Activated gamma-delta T cell treated with anti-CD3 and anti-CD28 coated beads, Interleukin-2, amount 50 U/mL, for 16 hours (primary cell): ENCODE results near the gene PLEKHS1.

Source experiments
- DNase-seq: peaks from one replicate; pipeline ENCODE4 v3.0.0-alpha.2; 2020; ENCODE audit warnings: low read depth

The PLEKHS1 gene

GRCh38 chr10:113751181-113751732 is at the start of gene PLEKHS1:
PLEKHS1 (plus strand) TSS chr10:113751682; CDS start chr10:113755278, 3,596 bp downstream.
- DNase-seq, result no peak

DNA sequence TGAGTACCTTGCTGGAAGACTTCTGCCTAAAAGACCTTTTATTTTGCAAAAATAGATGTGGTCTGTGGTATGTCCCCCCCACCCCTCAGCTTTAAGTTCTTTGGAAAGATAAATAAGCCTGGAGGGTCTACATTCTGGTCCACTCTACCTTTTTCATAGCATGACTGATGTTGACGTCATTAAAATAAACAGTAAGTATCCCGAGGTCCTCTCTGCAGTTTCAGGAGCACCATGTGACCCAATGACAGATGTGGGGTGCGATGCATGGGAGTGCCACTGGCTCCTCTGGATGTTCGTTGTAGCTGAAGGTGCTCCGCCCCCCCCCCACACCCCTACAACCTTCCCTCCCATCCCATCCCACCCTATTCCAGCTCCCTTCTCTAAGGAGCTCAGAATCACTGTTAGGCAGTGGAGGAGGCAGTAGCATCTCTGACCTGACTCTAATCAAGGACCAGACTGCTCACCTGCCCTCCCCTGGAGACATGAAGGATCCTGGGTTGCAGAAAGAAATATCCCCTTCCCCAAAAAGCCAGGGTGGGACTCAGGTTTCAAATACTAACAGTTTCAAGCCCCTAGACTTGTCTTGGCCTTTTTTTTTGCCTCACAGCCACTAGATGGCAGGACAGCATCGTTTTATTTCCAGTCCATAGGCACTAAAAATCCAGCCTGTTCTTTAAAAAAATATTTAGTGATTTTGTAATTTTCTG is 46.7 kb upstream of the PLEKHS1 start:
- DNase-seq, result no peak

DNA sequence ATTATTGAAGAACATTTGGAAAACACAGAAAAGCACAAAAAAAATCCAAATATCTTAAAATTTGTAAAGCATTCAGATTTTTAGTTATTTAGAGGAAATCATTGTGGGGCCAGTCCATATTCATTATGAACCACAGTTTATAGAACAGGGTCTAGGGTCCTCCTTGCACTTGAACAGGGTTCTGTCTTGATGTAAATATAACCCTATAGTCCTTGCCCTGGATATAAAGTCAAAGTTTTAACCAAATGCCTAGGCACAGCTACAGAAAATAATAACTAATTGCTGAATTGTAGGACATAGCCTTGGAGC is 46.2 kb upstream of the PLEKHS1 start:
- no peak for DNase-seq

GRCh38 chr10:113706623-113707022 is 44.9 kb upstream of the PLEKHS1 start:
- no peak for DNase-seq

DNA sequence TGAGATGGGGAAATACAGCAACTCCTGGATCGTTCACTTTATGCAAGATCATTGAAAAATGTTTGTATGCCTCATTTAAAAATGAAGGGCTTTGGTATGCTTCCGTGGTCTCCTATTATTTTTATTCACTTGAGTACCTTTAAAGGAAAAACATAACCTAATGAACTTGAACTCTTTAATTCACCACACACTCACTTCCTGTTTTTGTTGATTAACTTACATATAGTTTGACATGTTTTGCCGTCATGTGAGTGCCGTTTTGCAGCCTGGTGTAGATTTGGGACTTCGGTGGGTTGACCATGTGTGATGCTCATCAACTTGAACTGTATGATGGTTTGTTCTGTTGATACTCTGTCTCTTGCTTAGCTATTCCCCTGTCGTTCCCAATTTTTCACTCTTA is 42.8 kb upstream of the PLEKHS1 start:
- DNase-seq, result no peak

DNA sequence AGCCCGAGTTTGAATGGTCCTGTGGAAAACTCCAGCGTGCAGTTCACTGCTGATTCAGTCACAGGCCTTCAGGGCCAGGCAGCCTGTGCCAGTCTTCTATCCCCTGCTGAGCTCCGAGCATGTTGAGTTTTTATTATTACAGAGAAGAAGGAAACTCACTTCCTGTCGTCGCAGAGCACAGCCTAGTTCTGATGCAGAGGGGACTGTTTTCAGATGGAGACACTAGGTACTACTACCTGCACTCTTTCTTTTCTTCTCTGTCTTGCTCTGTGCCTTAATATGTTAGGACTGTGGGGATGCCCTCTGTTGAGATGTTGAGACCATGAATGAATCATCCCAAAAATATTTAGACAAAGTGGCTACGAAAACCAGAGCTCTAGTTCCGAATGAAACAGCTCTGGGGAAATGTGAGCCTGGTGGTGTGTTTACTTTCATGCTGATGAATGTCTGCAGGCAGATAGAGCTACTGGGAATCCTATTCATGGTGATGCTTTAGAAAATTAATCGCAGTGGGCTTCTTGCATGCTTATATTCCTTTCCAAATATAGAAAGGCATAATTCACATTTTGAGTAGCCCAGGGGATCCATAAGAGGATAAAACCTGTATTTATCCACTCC is 42.2 kb upstream of the PLEKHS1 start:
- no peak for DNase-seq

- no peak for DNase-seq
Measured at GRCh38 chr10:113711142-113711541, 40.3 kb upstream of the PLEKHS1 start.

DNA sequence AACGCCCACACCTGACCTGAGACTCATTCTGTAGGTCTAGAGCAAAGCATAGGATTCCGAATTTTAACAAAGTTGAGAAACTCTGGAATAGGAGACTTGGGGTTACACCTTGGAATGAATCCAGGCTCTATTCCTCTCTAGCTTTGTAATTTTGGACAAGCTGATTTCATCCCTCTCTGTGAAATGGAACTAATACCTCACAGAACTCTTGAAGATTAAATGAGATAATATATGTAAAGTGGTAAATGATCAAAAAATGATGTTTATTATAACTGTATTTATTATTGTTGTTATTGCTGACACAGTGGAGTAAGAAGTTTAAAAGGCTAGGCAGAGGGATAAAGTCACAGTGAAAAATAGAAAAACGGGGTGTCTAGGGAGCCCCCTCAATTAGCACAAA is 39.5 kb upstream of the PLEKHS1 start:
- DNase-seq, result no peak

DNA sequence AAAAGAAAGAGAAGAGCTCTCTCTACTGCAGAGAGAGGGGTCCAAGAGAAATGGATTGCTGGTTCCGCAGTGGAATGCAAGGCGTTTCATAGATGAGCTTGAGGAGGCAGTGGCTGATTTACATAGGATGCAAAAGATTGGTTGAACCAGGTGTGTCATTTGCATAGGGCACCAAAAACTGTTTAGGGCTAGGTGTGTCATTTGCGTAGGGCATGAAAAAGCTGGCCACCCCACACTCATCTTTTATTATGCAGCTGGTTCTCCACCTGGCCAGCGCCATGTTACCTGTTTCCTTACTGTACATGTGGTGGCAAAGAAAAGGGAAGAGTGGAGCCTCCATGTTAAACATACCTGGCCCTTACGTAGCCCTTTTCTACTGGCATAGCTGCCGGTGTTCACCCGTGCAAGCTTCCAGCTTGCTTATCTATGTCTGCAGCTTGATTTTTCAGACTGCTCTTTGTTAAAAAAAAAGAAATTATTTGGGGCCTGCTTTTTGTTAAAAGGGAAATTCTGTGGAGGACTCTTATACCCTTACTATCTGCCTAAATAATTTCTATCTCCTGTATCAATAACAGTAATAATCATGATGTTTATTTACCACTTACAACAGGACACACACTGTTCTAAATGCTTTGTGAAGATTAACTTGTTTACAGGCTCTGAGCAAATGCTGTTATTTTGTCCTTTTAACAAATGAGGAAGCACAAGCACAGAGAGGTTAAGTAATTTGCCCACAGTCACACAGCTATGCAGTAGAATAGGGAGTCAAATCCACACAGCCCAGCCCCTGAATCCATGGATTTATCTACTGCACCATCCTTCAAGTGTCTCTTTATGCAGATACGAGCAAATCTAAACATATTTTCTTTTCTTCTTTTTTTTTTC is 38.5 kb upstream of the PLEKHS1 start:
- no peak for DNase-seq

DNA sequence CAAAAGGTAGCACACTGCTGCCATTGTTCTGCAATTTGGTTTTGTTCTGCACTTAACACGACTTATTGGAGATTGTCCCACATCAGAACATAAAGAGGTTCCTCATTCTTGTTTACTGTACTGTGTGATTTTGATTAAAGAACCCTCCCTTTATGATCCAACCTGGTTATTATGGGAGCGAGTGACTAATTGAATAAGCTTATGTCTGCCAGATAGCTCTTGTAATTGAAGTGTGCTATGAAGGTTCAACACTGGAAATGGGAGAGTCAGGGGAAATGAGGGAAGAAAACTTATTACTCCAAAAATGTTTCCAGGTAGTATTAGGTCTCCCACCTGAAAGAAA is 37.9 kb upstream of the PLEKHS1 start:
- no peak for DNase-seq

DNA sequence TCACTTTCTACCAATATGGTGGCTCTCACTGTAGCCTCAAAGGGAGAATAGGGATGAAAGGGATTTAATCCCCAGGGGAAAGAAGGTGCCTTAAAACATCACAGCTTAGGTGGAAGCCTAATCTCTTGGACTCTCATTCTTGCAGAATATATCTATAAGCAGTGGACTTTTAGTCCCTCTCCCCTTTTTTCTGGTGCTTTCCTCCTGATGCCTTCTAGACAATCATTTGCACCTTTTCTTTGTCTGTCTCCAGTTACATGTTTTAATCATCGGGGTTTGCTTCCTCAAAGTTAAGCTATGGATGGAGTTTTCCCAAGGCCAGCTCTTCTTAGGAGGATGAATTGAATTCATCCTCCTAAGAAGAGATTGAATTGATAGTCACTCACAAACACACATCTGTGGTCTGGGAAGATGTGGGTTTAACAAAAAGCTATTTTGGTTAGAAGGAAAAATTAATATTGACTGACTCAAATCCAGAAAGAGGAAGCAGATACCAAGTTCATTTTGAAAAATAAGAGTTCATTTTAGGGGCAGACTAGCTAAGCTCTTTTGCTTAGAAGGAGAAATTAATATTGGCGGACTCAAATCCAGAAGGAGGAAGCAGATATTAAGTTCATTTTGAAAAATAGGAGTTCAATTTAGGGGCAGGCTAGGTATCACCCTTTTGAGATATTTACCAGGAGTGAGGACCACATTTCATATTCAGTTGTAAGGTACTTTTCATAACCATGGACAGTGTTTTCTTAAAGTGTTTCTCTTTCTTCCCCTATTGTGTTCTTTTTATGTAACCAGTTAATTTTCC is 35.2 kb upstream of the PLEKHS1 start:
- DNase-seq, result no peak

DNA sequence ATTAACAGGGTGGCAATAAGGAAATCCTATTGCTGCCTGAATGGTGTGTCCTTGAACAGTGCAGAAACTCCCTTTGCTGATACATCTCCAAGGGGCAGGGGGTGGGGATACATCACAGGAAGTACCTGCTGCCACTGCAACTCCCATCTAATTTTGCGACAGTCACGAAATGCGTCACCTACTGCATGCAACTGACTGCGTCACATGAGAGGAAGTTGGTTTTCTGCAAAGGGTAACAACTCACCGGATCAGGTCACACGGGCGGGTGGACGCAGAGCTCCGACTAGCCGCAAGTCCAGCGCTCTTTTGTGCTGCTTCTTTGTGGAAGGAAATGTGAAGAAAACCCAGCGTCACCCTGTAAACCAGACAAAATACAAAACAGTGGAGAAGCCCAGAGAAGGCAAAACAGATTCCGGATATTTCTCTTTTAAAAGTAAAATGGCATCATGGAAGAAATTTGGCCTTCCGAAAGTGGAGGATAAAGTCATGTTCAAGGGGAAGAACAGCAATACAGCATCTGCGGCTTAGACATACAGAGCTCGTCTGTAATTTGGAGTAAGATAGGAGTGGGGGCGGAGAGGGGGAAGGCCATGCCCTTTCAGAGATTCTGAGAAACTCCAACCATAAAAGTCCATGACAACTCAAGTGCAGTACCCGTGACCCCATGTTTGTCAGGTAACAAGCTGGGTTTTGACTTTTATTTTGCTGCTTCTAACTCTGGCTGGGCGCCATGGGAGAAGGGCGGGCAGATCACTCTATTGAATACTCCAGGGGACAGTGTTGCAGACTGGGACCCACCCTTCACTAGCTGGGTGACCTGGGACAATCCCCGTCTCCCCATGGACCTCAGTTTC is 32.3 kb upstream of the PLEKHS1 start:
- no peak for DNase-seq

DNA sequence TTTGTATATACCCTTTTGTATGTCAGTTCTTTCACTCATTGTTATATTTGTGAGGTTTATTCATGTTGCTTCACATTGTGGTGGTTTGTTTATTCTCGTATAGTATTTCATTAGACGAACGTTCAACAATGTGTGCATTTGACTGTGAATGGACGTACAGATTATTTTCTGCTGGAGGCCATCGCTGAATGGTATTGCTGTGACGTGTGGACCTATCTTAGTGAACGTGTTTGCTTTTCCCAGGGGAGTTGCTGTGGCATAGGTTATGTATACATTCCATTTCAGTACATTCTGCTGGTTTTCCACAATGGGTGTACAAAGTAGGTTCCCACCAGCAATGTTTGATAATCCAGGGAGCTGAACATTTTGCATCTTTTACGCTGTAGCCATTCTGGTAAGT is 31.1 kb upstream of the PLEKHS1 start:
- no peak for DNase-seq

- no peak for DNase-seq
Measured at GRCh38 chr10:113732160-113732881, 19.2 kb upstream of the PLEKHS1 start.

- no peak for DNase-seq
Measured at GRCh38 chr10:113732966-113733365, 18.5 kb upstream of the PLEKHS1 start.

DNA sequence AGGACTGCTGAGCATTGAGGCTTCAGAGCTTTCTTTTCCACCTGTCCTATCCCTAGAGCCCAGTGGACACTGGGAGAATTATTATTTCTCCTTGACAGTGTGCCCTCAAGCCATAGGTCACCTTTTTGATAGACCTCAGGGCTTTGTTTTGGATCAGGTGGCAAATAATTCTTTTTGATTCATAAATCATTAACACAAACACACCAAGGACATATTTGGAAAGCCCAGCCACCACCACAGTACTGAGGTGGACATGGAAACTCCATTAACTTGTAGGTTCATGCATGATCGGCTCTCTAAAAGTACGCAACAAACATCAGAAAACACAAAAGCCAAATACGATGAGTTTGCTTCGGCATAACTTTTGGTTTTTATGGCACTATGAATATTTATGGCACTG is 17.8 kb upstream of the PLEKHS1 start:
- DNase-seq, result no peak

DNA sequence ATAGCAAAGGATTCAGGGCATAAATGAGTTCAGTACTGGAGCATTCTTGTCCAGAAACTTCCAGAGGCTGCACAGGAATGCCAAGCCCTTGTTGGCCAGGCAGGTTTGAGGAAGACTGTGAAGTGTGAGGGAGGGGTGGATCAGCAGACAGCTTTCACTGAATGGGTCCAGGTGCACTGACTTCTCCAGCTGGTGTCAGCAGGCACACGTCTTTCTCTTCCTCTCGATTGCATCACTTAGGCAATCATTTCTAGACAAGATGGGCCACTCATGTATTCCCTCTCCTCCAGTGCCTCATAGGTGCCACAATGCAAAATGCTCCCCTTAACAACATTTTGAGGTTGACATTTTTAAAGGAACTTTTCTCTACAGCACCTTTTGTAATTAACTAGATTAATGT is 15.6 kb upstream of the PLEKHS1 start:
- no peak for DNase-seq

DNA sequence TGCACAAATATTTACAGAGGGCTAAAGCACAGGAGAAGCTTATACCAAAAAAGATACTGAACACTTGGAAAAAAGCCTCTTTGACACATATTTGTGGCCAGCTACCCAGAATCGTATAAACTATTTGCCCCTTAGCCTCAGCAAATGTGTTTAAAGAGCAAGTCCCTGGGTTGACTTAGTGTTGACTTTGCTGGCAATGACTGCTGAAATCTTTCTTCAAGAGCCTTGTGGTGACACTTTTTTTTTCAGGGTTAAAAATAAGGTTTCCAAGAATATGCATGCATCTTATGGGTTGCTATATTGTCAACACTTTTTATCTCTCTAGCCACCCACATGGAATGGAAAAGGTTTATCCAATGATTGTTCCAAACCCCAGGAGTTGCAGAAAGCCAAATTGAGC is 14.9 kb upstream of the PLEKHS1 start:
- DNase-seq, result no peak

- DNase-seq, result no peak
Measured at GRCh38 chr10:113739031-113739430, 12.5 kb upstream of the PLEKHS1 start.

DNA sequence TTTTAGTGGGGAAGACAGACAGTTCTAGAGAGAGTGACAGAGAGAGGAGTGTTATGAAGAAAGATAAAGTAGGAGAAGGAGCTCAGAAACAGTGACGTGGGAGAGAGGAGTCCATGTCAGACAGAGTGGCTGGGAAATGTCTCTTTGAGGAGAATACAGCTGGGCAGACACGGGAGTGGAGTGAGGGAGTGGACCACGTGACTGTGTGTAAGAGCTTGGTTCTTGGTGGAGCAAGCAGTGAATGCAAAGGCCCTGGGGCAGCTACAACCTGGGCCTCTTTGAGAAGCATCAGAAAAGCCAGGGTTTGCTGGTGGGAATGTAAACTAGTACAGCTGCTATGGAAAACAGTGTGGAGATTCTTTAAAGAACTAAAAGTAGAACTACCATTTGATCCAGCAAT is 11.9 kb upstream of the PLEKHS1 start:
- DNase-seq, result no peak

GRCh38 chr10:113740850-113741249 is 10.6 kb upstream of the PLEKHS1 start:
- no peak for DNase-seq
